Measurements from ENCODE around the gene PCDH17.

- no peak for TF ChIP-seq CTCF (IDR thresholded peaks at IDR 0.05)
- no peak for TF ChIP-seq POLR2A (IDR thresholded peaks at IDR 0.05)
These were observed 67.3 kb downstream of the PCDH17 start for GRCh38 chr13:57698851-57699250.
